HG03460 (cell line): ENCODE results near the gene ATL3.
"Not testable (repeated sequence)": the region's sequence is repeated elsewhere in the genome, so short reads cannot be mapped to it uniquely, and the experiment has no call there.

Experiments
- ATAC-seq: cut with Tn5 transposase; IDR thresholded peaks from one replicate; pipeline ENCODE4 v1.9.1; 2021; ENCODE audit not compliant: unreplicated experiment

ATL3 gene

GRCh38 chr11:63595296-63595695 lies 75.9 kb downstream of the ATL3 start:
- no peak for ATAC-seq

- no peak for ATAC-seq
Measured at GRCh38 chr11:63592975-63593395, 78.2 kb downstream of the ATL3 start.

- no peak for ATAC-seq
Measured at GRCh38 chr11:63590024-63590788, 81.0 kb downstream of the ATL3 start.

- ATAC-seq = no peak
Measured at GRCh38 chr11:63589000-63589399, 82.2 kb downstream of the ATL3 start.

- no peak for ATAC-seq
Measured at GRCh38 chr11:63586451-63587166, 84.6 kb downstream of the ATL3 start.

GRCh38 chr11:63583357-63583677 lies 87.9 kb downstream of the ATL3 start:
- ATAC-seq = no peak

GRCh38 chr11:63581224-63581623 lies 90.0 kb downstream of the ATL3 start:
- ATAC-seq = not testable (repeated sequence)

GRCh38 chr11:63578882-63579281 lies 92.3 kb downstream of the ATL3 start:
- not testable (repeated sequence) for ATAC-seq

GRCh38 chr11:63574856-63575602 lies 96.1 kb downstream of the ATL3 start:
- ATAC-seq = no peak
